Measurements from ENCODE around the gene SLA2. TPM values are rescaled to one million over a fixed set of nuclear protein-coding genes. Genes with fewer than 3 reads are reported as not detected.
"Not testable (repeated sequence)": the region's sequence is repeated elsewhere in the genome, so short reads cannot be mapped to it uniquely, and the experiment has no call there.

Gene SLA2
- total RNA-seq, 1 experiment from 2014 or later: not detected

DNA sequence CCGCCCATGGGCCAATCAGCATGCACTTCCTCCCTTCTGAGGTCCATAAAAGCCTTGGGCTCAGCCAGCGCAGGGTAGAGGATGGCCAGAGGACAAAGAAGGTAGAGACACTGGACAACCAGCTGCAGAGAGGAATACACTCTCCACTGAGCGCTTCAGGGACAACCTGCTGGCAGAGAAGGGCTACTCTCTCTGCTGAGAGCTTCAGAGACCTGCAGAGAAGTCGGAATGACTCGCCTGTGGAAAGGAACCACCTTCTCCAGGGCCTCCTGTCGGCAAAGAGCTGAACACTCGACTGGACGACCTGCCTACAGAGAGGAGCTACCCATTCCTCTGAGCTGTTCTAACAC is 31.4 kb upstream of the SLA2 start:
- DNase-seq (ENCODE audit: unreplicated experiment): no peak
- TF ChIP-seq, protein P1, sequence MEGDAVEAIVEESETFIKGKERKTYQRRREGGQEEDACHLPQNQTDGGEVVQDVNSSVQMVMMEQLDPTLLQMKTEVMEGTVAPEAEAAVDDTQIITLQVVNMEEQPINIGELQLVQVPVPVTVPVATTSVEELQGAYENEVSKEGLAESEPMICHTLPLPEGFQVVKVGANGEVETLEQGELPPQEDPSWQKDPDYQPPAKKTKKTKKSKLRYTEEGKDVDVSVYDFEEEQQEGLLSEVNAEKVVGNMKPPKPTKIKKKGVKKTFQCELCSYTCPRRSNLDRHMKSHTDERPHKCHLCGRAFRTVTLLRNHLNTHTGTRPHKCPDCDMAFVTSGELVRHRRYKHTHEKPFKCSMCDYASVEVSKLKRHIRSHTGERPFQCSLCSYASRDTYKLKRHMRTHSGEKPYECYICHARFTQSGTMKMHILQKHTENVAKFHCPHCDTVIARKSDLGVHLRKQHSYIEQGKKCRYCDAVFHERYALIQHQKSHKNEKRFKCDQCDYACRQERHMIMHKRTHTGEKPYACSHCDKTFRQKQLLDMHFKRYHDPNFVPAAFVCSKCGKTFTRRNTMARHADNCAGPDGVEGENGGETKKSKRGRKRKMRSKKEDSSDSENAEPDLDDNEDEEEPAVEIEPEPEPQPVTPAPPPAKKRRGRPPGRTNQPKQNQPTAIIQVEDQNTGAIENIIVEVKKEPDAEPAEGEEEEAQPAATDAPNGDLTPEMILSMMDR (IDR thresholded peaks at IDR 0.05; ENCODE audit: unreplicated experiment): no peak
- ChIA-PET POLR2A (no interaction called here), CTCF (interaction anchor here (1.0 kb wide), 1 partner anchor 67 kb away, joined by 3 read pairs; no protein-coding TSS in a partner anchor)
- H3K9me3 Mint-ChIP-seq (ENCODE audit: unreplicated experiment): no peaks in the 10 kb centered on the region
- no peaks in the 10 kb centered on the region for H3K27me3 Mint-ChIP-seq (ENCODE audit: insufficient read depth, unreplicated experiment)
- H3K4me1 Mint-ChIP-seq (ENCODE audit: insufficient read depth, unreplicated experiment): no peaks in the 10 kb centered on the region
- no TSS peak for BruUV-seq (replicated peaks)
- H3K27ac Mint-ChIP-seq (ENCODE audit: low read depth, unreplicated experiment): no peak overlapping the region
- peaks cover 19% of the 10 kb centered on the region for H3K36me3 Mint-ChIP-seq (ENCODE audit: insufficient read depth, unreplicated experiment)
- no peak overlapping the region for H3K4me3 Mint-ChIP-seq (ENCODE audit: unreplicated experiment)
- intact Hi-C loops (cut with micrococcal nuclease): no loop called here

DNA sequence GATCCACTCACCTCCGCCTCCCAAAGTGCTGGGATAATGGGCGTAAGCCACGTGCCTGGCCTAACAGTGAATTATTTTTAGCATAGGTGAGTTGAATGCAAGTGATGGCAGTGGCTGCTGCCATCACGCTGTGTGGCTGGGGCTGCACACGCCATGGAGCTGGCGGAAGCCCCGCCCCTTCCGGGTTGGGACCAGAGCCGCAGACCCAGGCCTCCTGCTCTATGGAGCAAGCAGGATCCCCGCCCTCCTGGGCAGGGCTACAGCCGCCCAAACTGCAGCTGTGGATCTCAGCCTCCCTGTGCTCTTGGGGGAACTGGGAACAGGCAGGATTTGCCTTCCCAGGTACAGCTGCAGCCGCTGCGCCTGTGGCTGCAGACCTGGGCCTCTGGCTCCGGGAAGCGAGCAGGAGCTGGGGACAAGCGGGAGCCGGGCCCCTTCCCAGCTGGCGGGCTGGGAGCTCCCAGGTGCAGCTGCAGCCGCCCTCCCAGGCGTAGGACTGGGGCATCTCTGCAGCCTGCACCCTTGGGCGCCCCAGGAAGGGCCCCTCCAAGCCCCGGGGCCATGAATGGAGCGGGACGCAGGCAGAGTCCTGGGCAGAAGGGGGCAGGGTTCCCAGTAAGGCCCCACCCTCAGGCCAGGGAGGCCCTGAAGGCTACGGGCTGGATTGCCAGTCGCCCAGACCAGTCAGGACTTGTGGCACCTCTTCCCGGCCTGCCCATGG is 30.9 kb upstream of the SLA2 start:
- H3K36me3 Mint-ChIP-seq (ENCODE audit: insufficient read depth, unreplicated experiment): peaks cover 19% of the 10 kb centered on the region
- intact Hi-C loops (cut with micrococcal nuclease): no loop called here
- ChIA-PET CTCF (interaction anchor here (0.7 to 0.8 kb wide), 2 partner anchors 13 to 419 kb away, joined by 3 to 4 read pairs; no protein-coding TSS in a partner anchor), POLR2A (no interaction called here)
- H3K4me3 Mint-ChIP-seq (ENCODE audit: unreplicated experiment): no peak overlapping the region
- BruUV-seq (replicated peaks): no TSS peak
- H3K27me3 Mint-ChIP-seq (ENCODE audit: insufficient read depth, unreplicated experiment): no peaks in the 10 kb centered on the region
- TF ChIP-seq, protein P1 (IDR thresholded peaks at IDR 0.05; ENCODE audit: unreplicated experiment): no peak
- no peak overlapping the region for H3K27ac Mint-ChIP-seq (ENCODE audit: low read depth, unreplicated experiment)
- no peaks in the 10 kb centered on the region for H3K4me1 Mint-ChIP-seq (ENCODE audit: insufficient read depth, unreplicated experiment)
- no peaks in the 10 kb centered on the region for H3K9me3 Mint-ChIP-seq (ENCODE audit: unreplicated experiment)
- no peak for DNase-seq (ENCODE audit: unreplicated experiment)

DNA sequence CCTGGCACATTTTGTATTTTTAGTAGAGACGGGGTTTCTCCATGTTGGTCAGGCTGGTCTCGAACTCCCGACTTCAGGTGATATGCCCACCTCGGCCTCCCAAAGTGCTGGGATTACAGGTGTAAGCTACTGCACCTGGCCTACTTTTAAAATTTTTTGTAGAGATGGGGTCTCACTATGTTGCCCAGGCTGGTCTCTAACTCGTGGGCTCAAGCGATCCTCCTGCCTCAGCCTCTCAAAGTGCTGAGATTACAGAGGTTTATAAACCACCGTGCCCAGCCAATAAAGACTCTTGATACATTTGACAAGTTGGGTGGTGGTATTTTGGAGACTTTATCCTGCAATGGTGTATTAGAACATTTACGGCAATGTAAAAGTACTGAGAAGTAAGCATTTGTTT is 29.5 kb upstream of the SLA2 start:
- POLR2A ChIA-PET; H3K27ac Mint-ChIP-seq (ENCODE audit: low read depth, unreplicated experiment); DNase-seq (ENCODE audit: unreplicated experiment); H3K9me3 Mint-ChIP-seq (ENCODE audit: unreplicated experiment); BruUV-seq (replicated peaks); CTCF ChIA-PET; H3K4me3 Mint-ChIP-seq (ENCODE audit: unreplicated experiment); intact Hi-C loops (cut with micrococcal nuclease); H3K27me3 Mint-ChIP-seq (ENCODE audit: insufficient read depth, unreplicated experiment); H3K4me1 Mint-ChIP-seq (ENCODE audit: insufficient read depth, unreplicated experiment): not testable (repeated sequence)
- H3K36me3 Mint-ChIP-seq (ENCODE audit: insufficient read depth, unreplicated experiment): peaks cover 21% of the 10 kb centered on the region

DNA sequence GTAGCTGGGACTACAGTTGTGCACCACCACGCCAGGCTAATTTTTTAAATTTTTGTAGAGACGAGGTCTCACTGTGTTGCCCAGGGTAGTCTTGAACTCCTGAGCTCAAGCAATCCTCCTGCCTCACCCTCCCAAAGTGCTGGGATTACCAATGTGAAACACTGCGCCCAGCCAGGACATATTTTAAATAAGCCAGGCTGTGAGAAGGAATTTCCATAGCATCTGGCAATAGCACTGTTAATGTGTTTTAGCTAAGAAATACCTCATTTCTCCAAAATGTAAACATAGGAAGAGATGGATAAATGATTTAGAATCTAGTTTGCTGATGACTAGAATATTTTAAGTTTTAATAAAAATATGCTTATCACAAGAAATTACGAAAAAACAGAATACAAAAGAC is 27.0 kb upstream of the SLA2 start:
- ChIA-PET CTCF (interaction anchor here (0.6 to 0.7 kb wide), 3 partner anchors 25 to 505 kb away, joined by 3 to 5 read pairs (median 3); no protein-coding TSS in a partner anchor), POLR2A (interaction anchor here (1.5 kb wide), 1 partner anchor 14 kb away, joined by 3 read pairs; no protein-coding TSS in a partner anchor)
- peaks cover 9% of the 10 kb centered on the region for H3K36me3 Mint-ChIP-seq (ENCODE audit: insufficient read depth, unreplicated experiment)
- no peak overlapping the region for H3K4me3 Mint-ChIP-seq (ENCODE audit: unreplicated experiment)
- H3K27me3 Mint-ChIP-seq (ENCODE audit: insufficient read depth, unreplicated experiment): no peaks in the 10 kb centered on the region
- intact Hi-C loops (cut with micrococcal nuclease): no loop called here
- no peak overlapping the region for H3K27ac Mint-ChIP-seq (ENCODE audit: low read depth, unreplicated experiment)
- no peaks in the 10 kb centered on the region for H3K4me1 Mint-ChIP-seq (ENCODE audit: insufficient read depth, unreplicated experiment)
- DNase-seq (ENCODE audit: unreplicated experiment): no peak
- H3K9me3 Mint-ChIP-seq (ENCODE audit: unreplicated experiment): no peaks in the 10 kb centered on the region
- BruUV-seq (replicated peaks): no TSS peak
- TF ChIP-seq, protein P1 (IDR thresholded peaks at IDR 0.05; ENCODE audit: unreplicated experiment): no peak
